ENCODE measurements around the gene GAS2L2. TPM values are rescaled to one million over a fixed set of nuclear protein-coding genes. Genes with fewer than 3 reads are reported as not detected.

The GAS2L2 gene
- total and polyA plus RNA-seq, 2 of the 8 experiments (the other 6 are each of a cell fraction or from before 2014, with no cell fraction given), result 0.09 to 0.13 TPM

- H3K27ac ChIP-seq (ENCODE audit: low read depth, low read length), result no peak within 1 kb of the TSS
- H4K8ac ChIP-seq (ENCODE audit: extremely low read depth, insufficient read depth, low read length), result no peak within 1 kb of the TSS; the same call in 1 of the 2 replicates
- CTCF ChIA-PET (ENCODE audit: partially characterized antibody), result interaction anchor here (0.7 to 9.8 kb wide), 9 partner anchors 9 to 145 kb away, joined by 3 to 45 read pairs (median 3); no protein-coding TSS in a partner anchor
- 0 out of 2 replicates have a peak within 1 kb of the TSS, but pooled peaks have one; percentile 48 for H2BK20ac ChIP-seq (ENCODE audit: low read length)
- peaks cover 5 to 13% of the 10 kb centered on the region in 2 experiments for H4K20me1 ChIP-seq (replicated peaks in 1 of 2; ENCODE audit: control insufficient read depth in 1 of 2, insufficient read depth in 2 of 2, low read length in 2 of 2)
- H3K56ac ChIP-seq (replicated peaks; ENCODE audit: insufficient read length, low read depth, low read length), result no peak within 1 kb of the TSS
- peak within 1 kb of the TSS; percentile 67 to 85 (median 78) for H3K4me3 ChIP-seq (ENCODE audit: extremely low read depth in 1 of 4, insufficient read depth in 2 of 4, low read depth in 3 of 4, low read length in 4 of 4)
- H3K4me2 ChIP-seq (ENCODE audit: insufficient read depth in 1 of 2, low read depth in 2 of 2, low read length in 2 of 2), result peak within 1 kb of the TSS; percentile 78 to 98
- H3K18ac ChIP-seq (ENCODE audit: extremely low read depth, low read length), result peak within 1 kb of the TSS; percentile 93; the same call in 1 of the 2 replicates
- no peaks in the 10 kb centered on the region for H3K9me3 ChIP-seq (ENCODE audit: insufficient read depth in 2 of 2, low read depth in 1 of 2, low read length in 1 of 2)
- WGBS, 2 experiments (ENCODE audit: extremely low coverage in 1 of 2, insufficient coverage in 1 of 2, insufficient read length in 1 of 2, insufficient replicate concordance in 2 of 2, low coverage in 1 of 2, low lambda C conversion rate in 2 of 2, missing lambda C conversion rate in 1 of 2), result 13% methylated on average over 13 of the region's 44 CpGs; no CpG with 5 or more reads in 1 of the 2 experiments
- H3K79me2 ChIP-seq (ENCODE audit: control insufficient read depth in 1 of 2, insufficient read depth in 2 of 2, low read length in 2 of 2), result no peaks in the 10 kb centered on the region
- H2BK12ac ChIP-seq (ENCODE audit: low read depth, low read length), result peak within 1 kb of the TSS; percentile 68; the same call in 1 of the 2 replicates
- H2BK5ac ChIP-seq (ENCODE audit: low read depth, low read length), result peak within 1 kb of the TSS; percentile 44; the same call in 1 of the 2 replicates
- FAIRE-seq, result no peak
- H4K91ac ChIP-seq (replicated peaks; ENCODE audit: insufficient read length, low read length), result no peak within 1 kb of the TSS
- no peak within 1 kb of the TSS for H2AFZ ChIP-seq (ENCODE audit: low read length)
- no peak within 1 kb of the TSS for H2AK5ac ChIP-seq (ENCODE audit: low read depth, low read length)
- no peaks in the 10 kb centered on the region for H3K36me3 ChIP-seq (ENCODE audit: control insufficient read depth in 2 of 4, insufficient read depth in 4 of 4, low read length in 3 of 4)
- H3K79me1 ChIP-seq (ENCODE audit: low read depth, low read length), result peaks cover 2% of the 10 kb centered on the region; the same call in 1 of the 2 replicates
- peak in 1 of 2 experiments; percentile 85 for DNase-seq (ENCODE audit: low read depth in 1 of 2, low spot score in 2 of 2)
- H3K23ac ChIP-seq (ENCODE audit: insufficient read length), result no peak within 1 kb of the TSS
- POLR2A ChIA-PET (ENCODE audit: partially characterized antibody), result interaction anchor here (0.6 to 3.7 kb wide), 9 partner anchors 8 to 135 kb away, joined by 3 to 16 read pairs (median 3); partner anchors contain the start of gene TAF15
- H3K14ac ChIP-seq (ENCODE audit: insufficient read length), result no peak within 1 kb of the TSS
- peaks cover 0 to 8% (median 5%) of the 10 kb centered on the region in 4 experiments; a peak in 4 of 7 replicates for H3K27me3 ChIP-seq (replicated peaks in 1 of 4; ENCODE audit: control insufficient read depth in 3 of 4, extremely low read depth in 1 of 4, insufficient read depth in 3 of 4, low read length in 3 of 4)
- peaks cover 7 to 26% (median 8%) of the 10 kb centered on the region in 4 experiments; a peak in 6 of 7 replicates for H3K4me1 ChIP-seq (replicated peaks in 1 of 4; ENCODE audit: control insufficient read depth in 3 of 4, insufficient read depth in 4 of 4, low read length in 3 of 4)
- H4K5ac ChIP-seq (ENCODE audit: insufficient read length, low read depth, low read length), result no peak within 1 kb of the TSS
- H3K9ac ChIP-seq (replicated peaks in 1 of 4; ENCODE audit: extremely low read depth in 1 of 4, low read depth in 3 of 4, low read length in 3 of 4), result peak within 1 kb of the TSS in 2 of 4 experiments; percentile 38 to 39; a peak in 3 of 7 replicates
- no peak within 1 kb of the TSS for H2BK120ac ChIP-seq (replicated peaks; ENCODE audit: low read depth, low read length)
- H3K23me2 ChIP-seq (ENCODE audit: low read depth, low read length), result peaks cover 9% of the 10 kb centered on the region; the same call in 1 of the 2 replicates
- peak within 1 kb of the TSS; percentile 88 for H2BK15ac ChIP-seq (ENCODE audit: low read length)
- H3K4ac ChIP-seq (replicated peaks; ENCODE audit: insufficient read length, low read depth, low read length), result peak within 1 kb of the TSS; percentile 45
- TF ChIP-seq POLR2AphosphoS5 (IDR thresholded peaks at IDR 0.05; ENCODE audit: low read depth, low read length), result peak; percentile 27; the same call in 1 of the 2 replicates
- no peak for TF ChIP-seq SUZ12 (IDR thresholded peaks at IDR 0.05; ENCODE audit: low read length)
- TF ChIP-seq, protein P1, sequence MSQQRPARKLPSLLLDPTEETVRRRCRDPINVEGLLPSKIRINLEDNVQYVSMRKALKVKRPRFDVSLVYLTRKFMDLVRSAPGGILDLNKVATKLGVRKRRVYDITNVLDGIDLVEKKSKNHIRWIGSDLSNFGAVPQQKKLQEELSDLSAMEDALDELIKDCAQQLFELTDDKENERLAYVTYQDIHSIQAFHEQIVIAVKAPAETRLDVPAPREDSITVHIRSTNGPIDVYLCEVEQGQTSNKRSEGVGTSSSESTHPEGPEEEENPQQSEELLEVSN (IDR thresholded peaks at IDR 0.05), result no peak
- peak; percentile 94 for TF ChIP-seq FOSL1 (IDR thresholded peaks at IDR 0.05; ENCODE audit: insufficient read depth, low read depth, low read length)
- no peak for TF ChIP-seq ATF2 (IDR thresholded peaks at IDR 0.05; ENCODE audit: low read length)
- TF ChIP-seq EP300 (IDR thresholded peaks at IDR 0.05; ENCODE audit: borderline replicate concordance in 1 of 2, low read depth in 2 of 2, low read length in 2 of 2), result no peak
- no peak for TF ChIP-seq BACH1 (IDR thresholded peaks at IDR 0.05; ENCODE audit: low read length)
- no peak for TF ChIP-seq SAP30 (IDR thresholded peaks at IDR 0.05; ENCODE audit: insufficient read depth, insufficient replicate concordance, low read length)
Observed at GRCh38 chr17:35731239-35731916, 21.7 kb downstream of the GAS2L2 start, which contains the start of gene RASL10B. TSS of gene RASL10B (plus strand) at chr17:35731639. CDS start at chr17:35735185, 3,546 bp downstream.
